Keratinocyte (primary cell): ENCODE results near the gene MGAT1. TPM values are rescaled to one million over a fixed set of nuclear protein-coding genes. Genes with fewer than 3 reads are reported as not detected.

Source experiments
- DNase-seq: peaks from one replicate; pipeline ENCODE4 v3.0.0-alpha.2; 2011; ENCODE audit warnings: low read depth, missing footprints, low spot score
- FAIRE-seq: peaks from 2 replicates; lab custom pipeline; 2011; peaks lifted over from hg19 to GRCh38; lab: Jason Lieb, UNC
- H2AFZ ChIP-seq: 2 replicates; pipeline ENCODE4 v1.6.0; 2012; ENCODE audit warnings: low read length, control low read depth, inconsistent platforms; ENCODE audit not compliant: control insufficient read depth
- H3K27ac ChIP-seq: 2 replicates; pipeline ENCODE4 v1.5.1; 2011; ENCODE audit warnings: low read length; ENCODE audit not compliant: control insufficient read depth, insufficient read depth
- H3K27me3 ChIP-seq: 3 replicates; pipeline ENCODE4 v1.6.0; 2011; ENCODE audit warnings: low read length; ENCODE audit not compliant: control insufficient read depth, insufficient read depth; ENCODE audit errors: extremely low read depth
- H3K36me3 ChIP-seq, 2 experiments: 2 replicates in 1 of 2; 3 replicates in 1 of 2; pipeline ENCODE4 v1.5.1; 2011; ENCODE audit warnings: low read length in 2 of 2, mild to moderate bottlenecking in 1 of 2; ENCODE audit not compliant: control insufficient read depth in 2 of 2, insufficient read depth in 2 of 2; ENCODE audit errors: extremely low read depth in 1 of 2
- H3K4me1 ChIP-seq: 3 replicates; pipeline ENCODE4 v1.5.1; 2011; ENCODE audit warnings: low read length; ENCODE audit not compliant: control insufficient read depth, insufficient read depth; ENCODE audit errors: extremely low read depth
- H3K4me2 ChIP-seq: 3 replicates; pipeline ENCODE4 v1.6.0; 2011; ENCODE audit warnings: low read depth, low read length; ENCODE audit not compliant: control insufficient read depth, insufficient read depth; ENCODE audit errors: extremely low read depth
- H3K4me3 ChIP-seq, 3 experiments: fragments of 200-600 bp in 1 of 3; sonication (generic) in 1 of 3; 2 replicates in 2 of 3; 3 replicates in 1 of 3; pipeline ENCODE4 v1.5.1; 2011 to 2016; ENCODE audit warnings: low read length in 3 of 3, mild to moderate bottlenecking in 3 of 3, control low read depth in 2 of 3, inconsistent platforms in 1 of 3, low read depth in 1 of 3, mixed read lengths in 1 of 3, mixed run types in 1 of 3, moderate library complexity in 1 of 3; ENCODE audit not compliant: control insufficient read depth in 2 of 3, insufficient read depth in 2 of 3; ENCODE audit errors: extremely low read depth in 1 of 3
- H3K79me2 ChIP-seq: 2 replicates; pipeline ENCODE4 v1.6.0; 2012; ENCODE audit warnings: low read length; ENCODE audit not compliant: control insufficient read depth, insufficient read depth
- H3K9ac ChIP-seq: 3 replicates; pipeline ENCODE4 v1.6.0; 2011; ENCODE audit warnings: low read length; ENCODE audit not compliant: control insufficient read depth, insufficient read depth; ENCODE audit errors: extremely low read depth
- H3K9me1 ChIP-seq: 3 replicates; pipeline ENCODE4 v1.6.0; 2011; ENCODE audit warnings: low read length; ENCODE audit not compliant: control insufficient read depth, insufficient read depth; ENCODE audit errors: extremely low read depth
- H3K9me3 ChIP-seq: 2 replicates; pipeline ENCODE4 v1.5.1; 2012; ENCODE audit warnings: low read depth, low read length; ENCODE audit not compliant: control insufficient read depth
- H4K20me1 ChIP-seq: 3 replicates; pipeline ENCODE4 v1.6.0; 2011; ENCODE audit warnings: low read length; ENCODE audit not compliant: control insufficient read depth, insufficient read depth; ENCODE audit errors: extremely low read depth
- EZH2 ChIP-seq: IDR thresholded peaks from one replicate; pipeline ENCODE4 v1.6.1; 2012; ENCODE audit warnings: inconsistent platforms, mild to moderate bottlenecking, low read length, moderate library complexity
- dilution Hi-C: fragments of 300-500 bp; cut with MboI; formaldehyde crosslinking; loops from one replicate; pipeline ENCODE4 v1.7.0; 2020; ENCODE audit warnings: low sequenced_read_pairs; ENCODE audit not compliant: extremely low pct_ligation_motif_present
- polyA plus RNA-seq, 5 experiments: library from polyadenylated mRNA; depleted of rRNA in 3 of 5; stranded (reverse) in 3 of 5; stranded (forward) in 1 of 5; unstranded in 1 of 5; fragments of >200 nt; gene quantifications; 1 replicate in 1 of 5; 2 replicates in 3 of 5; 3 replicates in 1 of 5; pipeline versions ENCODE4 v1.2.1 to v1.2.3, GENCODE V29; 2011 to 2012; ENCODE audit warnings: missing spikeins in 2 of 5, low read depth in 1 of 5, low replicate concordance in 1 of 5
- TF ChIP-seq, protein P1 (sequence below), 3 experiments: IDR thresholded peaks in 1 of 3; conservative IDR thresholded peaks in 1 of 3; optimal IDR thresholded peaks in 1 of 3; 2 replicates in 2 of 3; 3 replicates in 1 of 3; pipeline versions ENCODE3 to v1.5.1; 2011; ENCODE audit warnings: low read length in 3 of 3, mild to moderate bottlenecking in 3 of 3, moderate library complexity in 2 of 3, control low read depth in 1 of 3, inconsistent platforms in 1 of 3; ENCODE audit not compliant: insufficient read depth in 2 of 3; ENCODE audit errors: extremely low read depth in 1 of 3

Gene MGAT1
- polyA plus RNA-seq, 1 donor (not counting 4 experiments of a cell fraction or from before 2014, with no cell fraction given) = 80.3 TPM

- FAIRE-seq (peak; percentile 73), DNase-seq (no peak)
- H3K9me3 ChIP-seq = no peaks in the 10 kb centered on the region
- no peaks in the 10 kb centered on the region for H3K27me3 ChIP-seq
- dilution Hi-C loops = no loop called here
- peak overlapping the region; percentile 42 for H2AFZ ChIP-seq
- peak overlapping the region; percentile 72 to 90 (median 73) for H3K4me3 ChIP-seq
- H3K79me2 ChIP-seq = peaks cover 47% of the 10 kb centered on the region
- peaks cover 70% of the 10 kb centered on the region for H3K4me1 ChIP-seq
- H3K9me1 ChIP-seq = peaks cover 10% of the 10 kb centered on the region
- no peak for TF ChIP-seq EZH2
- TF ChIP-seq, protein P1, sequence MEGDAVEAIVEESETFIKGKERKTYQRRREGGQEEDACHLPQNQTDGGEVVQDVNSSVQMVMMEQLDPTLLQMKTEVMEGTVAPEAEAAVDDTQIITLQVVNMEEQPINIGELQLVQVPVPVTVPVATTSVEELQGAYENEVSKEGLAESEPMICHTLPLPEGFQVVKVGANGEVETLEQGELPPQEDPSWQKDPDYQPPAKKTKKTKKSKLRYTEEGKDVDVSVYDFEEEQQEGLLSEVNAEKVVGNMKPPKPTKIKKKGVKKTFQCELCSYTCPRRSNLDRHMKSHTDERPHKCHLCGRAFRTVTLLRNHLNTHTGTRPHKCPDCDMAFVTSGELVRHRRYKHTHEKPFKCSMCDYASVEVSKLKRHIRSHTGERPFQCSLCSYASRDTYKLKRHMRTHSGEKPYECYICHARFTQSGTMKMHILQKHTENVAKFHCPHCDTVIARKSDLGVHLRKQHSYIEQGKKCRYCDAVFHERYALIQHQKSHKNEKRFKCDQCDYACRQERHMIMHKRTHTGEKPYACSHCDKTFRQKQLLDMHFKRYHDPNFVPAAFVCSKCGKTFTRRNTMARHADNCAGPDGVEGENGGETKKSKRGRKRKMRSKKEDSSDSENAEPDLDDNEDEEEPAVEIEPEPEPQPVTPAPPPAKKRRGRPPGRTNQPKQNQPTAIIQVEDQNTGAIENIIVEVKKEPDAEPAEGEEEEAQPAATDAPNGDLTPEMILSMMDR (optimal IDR thresholded peaks at IDR 0.05 in 1 of 3, IDR thresholded peaks at IDR 0.05 in 1 of 3, conservative IDR thresholded peaks at IDR 0.05 in 1 of 3; ENCODE audit: extremely low read depth in 1 of 3, insufficient read depth in 2 of 3, low read length in 3 of 3) = no peak
- H3K27ac ChIP-seq = peak overlapping the region; percentile 87
- H3K4me2 ChIP-seq = peak overlapping the region; percentile 90
- peaks cover 27% of the 10 kb centered on the region for H4K20me1 ChIP-seq
- peaks cover 6 to 18% of the 10 kb centered on the region in 2 experiments for H3K36me3 ChIP-seq
- peak overlapping the region; percentile 94 for H3K9ac ChIP-seq
These were observed 849 bp upstream of the MGAT1 start for GRCh38 chr5:180803181-180804128.

- H4K20me1 ChIP-seq = peaks cover 37% of the 10 kb centered on the region
- H3K27ac ChIP-seq = peak overlapping the region; percentile 64
- peaks cover 58% of the 10 kb centered on the region for H3K79me2 ChIP-seq
- TF ChIP-seq EZH2 = no peak
- TF ChIP-seq, protein P1 (optimal IDR thresholded peaks at IDR 0.05 in 1 of 3, IDR thresholded peaks at IDR 0.05 in 1 of 3, conservative IDR thresholded peaks at IDR 0.05 in 1 of 3; ENCODE audit: extremely low read depth in 1 of 3, insufficient read depth in 2 of 3, low read length in 3 of 3) = no peak
- H3K9ac ChIP-seq = peak overlapping the region; percentile 94
- no peaks in the 10 kb centered on the region for H3K9me3 ChIP-seq
- peaks cover 6 to 25% of the 10 kb centered on the region in 2 experiments for H3K36me3 ChIP-seq
- no peaks in the 10 kb centered on the region for H3K27me3 ChIP-seq
- peak overlapping the region; percentile 94 for H3K4me2 ChIP-seq
- dilution Hi-C loops = no loop called here
- peak overlapping the region; percentile 70 to 90 (median 74) for H3K4me3 ChIP-seq
- peaks cover 21% of the 10 kb centered on the region for H3K9me1 ChIP-seq
- no peak for DNase-seq
- no peak overlapping the region for H2AFZ ChIP-seq
- H3K4me1 ChIP-seq = peaks cover 66% of the 10 kb centered on the region
- FAIRE-seq = no peak
These were observed 846 bp downstream of the MGAT1 start for GRCh38 chr5:180801596-180802324.
